ENCODE data around the gene GLI3.

Gene GLI3

DNA sequence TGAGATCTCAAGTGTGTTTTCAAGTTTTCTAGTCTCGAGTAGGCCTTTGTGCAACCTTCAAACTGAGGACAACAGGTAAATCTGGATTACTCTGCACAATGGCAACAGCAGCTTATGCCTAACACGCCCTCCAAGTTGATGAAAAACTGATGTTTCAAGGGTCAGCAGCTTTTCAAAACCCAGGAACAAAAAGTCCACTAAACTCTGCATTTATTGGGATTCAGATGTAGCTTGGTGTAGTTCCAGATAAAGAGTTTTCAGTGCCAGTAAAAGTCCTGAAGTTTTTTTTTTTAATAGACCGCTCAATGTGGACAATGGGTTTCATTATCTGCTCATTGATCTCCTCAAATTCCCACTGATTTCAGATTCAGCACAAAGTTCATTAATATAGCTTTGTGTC lies 259.3 kb downstream of the GLI3 start:
- TF ChIP-seq, protein P1, sequence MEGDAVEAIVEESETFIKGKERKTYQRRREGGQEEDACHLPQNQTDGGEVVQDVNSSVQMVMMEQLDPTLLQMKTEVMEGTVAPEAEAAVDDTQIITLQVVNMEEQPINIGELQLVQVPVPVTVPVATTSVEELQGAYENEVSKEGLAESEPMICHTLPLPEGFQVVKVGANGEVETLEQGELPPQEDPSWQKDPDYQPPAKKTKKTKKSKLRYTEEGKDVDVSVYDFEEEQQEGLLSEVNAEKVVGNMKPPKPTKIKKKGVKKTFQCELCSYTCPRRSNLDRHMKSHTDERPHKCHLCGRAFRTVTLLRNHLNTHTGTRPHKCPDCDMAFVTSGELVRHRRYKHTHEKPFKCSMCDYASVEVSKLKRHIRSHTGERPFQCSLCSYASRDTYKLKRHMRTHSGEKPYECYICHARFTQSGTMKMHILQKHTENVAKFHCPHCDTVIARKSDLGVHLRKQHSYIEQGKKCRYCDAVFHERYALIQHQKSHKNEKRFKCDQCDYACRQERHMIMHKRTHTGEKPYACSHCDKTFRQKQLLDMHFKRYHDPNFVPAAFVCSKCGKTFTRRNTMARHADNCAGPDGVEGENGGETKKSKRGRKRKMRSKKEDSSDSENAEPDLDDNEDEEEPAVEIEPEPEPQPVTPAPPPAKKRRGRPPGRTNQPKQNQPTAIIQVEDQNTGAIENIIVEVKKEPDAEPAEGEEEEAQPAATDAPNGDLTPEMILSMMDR (IDR thresholded peaks at IDR 0.05; ENCODE audit: insufficient read depth, low read depth, low read length, missing control alignments): no peak
- DNase-seq (ENCODE audit: low read depth): no peak
- no peak overlapping the region for H3K4me3 ChIP-seq (ENCODE audit: low read length)

DNA sequence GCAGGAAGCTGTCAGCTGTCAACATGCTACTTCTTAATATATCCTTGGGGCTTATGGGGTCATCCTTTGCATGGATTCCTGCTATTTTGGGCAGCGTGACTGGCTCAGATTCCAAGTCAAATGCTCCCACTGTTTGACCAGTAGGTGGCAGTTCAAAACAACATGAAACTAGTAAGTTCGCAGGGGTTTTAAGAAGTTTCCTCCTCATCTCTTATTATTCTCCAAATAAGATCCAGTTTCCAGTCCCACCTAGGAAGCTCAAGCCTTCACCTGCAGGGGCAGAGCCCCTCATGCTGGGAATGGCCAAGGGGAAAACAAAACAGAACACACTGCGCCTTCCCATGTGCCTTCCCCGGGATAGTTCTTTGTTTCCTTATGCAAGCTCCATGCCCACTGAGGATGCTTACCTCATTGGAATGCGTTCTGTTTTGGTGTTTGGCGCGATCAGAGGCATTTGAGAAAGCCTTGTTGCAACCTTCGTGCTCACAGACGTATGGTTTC lies 259.8 kb downstream of the GLI3 start:
- no peak overlapping the region for H3K4me3 ChIP-seq (ENCODE audit: low read length)
- peak; percentile 68 for DNase-seq (ENCODE audit: low read depth)
- TF ChIP-seq, protein P1 (IDR thresholded peaks at IDR 0.05; ENCODE audit: insufficient read depth, low read depth, low read length, missing control alignments): peak; percentile 80

DNA sequence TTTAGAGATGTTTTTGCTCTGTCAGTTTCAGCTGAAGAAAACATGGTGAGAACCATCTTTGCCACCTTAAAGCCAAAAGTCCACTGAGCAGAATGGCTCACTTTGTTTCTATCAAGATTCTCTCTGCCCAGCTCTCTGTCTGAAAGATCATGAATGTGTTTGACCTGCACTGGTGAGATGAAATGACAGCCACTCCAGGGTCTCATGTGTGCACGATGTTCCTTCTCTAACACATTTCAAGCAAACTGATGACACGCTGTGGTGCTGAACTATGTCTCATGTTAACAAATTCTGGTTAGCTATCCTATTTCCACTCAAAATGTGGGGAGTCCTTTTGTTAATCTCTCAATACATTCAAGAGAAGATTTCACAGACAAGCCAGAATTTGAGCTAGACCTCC lies 260.6 kb downstream of the GLI3 start:
- TF ChIP-seq, protein P1 (IDR thresholded peaks at IDR 0.05; ENCODE audit: insufficient read depth, low read depth, low read length, missing control alignments): no peak
- H3K4me3 ChIP-seq (ENCODE audit: low read length): no peak overlapping the region
- DNase-seq (ENCODE audit: low read depth): no peak

DNA sequence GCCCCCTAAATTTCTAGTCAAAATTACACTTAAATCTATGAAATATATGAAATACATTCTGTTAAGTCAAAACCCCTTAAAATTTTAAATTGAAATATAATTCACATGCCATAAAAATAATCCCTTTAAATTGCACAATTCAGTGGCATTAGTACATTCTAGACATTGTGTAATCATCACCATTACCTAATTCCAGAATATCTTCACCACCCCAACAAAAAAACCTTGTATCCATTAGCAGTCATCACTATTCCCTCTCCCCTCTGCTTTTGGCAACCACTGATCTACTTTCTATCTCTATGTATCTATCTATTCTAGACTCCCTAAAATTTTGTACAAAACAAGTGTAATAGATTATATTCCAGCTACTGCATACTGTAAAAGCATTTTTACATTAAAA lies 261.2 kb downstream of the GLI3 start:
- TF ChIP-seq, protein P1 (IDR thresholded peaks at IDR 0.05; ENCODE audit: insufficient read depth, low read depth, low read length, missing control alignments): no peak
- peak; percentile 50 for DNase-seq (ENCODE audit: low read depth)
- no peak overlapping the region for H3K4me3 ChIP-seq (ENCODE audit: low read length)

DNA sequence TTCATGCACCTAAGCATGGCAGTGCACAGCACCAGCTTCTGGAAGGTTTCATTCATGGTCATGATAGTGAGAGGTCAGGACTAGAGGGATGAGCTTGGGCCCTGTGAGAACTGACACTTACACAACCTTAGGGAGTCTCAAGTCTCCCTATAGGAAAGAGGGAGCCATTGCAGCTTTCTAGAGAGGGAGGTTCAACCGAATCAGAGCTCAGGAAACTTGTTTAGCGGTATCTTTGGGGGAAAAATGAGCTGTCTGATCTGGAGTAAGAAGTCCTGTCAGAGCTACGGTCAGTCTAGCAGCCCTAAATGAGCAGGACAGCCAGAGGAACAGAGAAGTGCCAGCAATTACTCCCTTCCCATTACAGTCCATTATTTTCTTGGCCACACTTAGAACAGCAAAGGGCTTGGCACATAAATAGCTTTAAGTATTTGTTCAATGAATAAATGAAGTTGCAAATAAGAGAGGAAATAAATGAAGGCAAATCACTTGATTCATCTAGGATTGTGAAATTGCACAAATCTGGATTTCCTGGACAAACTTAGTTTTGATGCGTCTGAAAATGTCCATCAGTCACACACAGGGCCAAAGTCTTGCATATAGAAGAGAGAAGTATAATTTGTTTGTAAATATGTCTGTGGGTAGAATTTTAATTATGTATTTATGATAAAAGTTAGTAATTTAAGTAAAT lies 262.0 kb downstream of the GLI3 start:
- no peak for DNase-seq (ENCODE audit: low read depth)
- TF ChIP-seq, protein P1 (IDR thresholded peaks at IDR 0.05; ENCODE audit: insufficient read depth, low read depth, low read length, missing control alignments): peak; percentile 2
- no peak overlapping the region for H3K4me3 ChIP-seq (ENCODE audit: low read length)

DNA sequence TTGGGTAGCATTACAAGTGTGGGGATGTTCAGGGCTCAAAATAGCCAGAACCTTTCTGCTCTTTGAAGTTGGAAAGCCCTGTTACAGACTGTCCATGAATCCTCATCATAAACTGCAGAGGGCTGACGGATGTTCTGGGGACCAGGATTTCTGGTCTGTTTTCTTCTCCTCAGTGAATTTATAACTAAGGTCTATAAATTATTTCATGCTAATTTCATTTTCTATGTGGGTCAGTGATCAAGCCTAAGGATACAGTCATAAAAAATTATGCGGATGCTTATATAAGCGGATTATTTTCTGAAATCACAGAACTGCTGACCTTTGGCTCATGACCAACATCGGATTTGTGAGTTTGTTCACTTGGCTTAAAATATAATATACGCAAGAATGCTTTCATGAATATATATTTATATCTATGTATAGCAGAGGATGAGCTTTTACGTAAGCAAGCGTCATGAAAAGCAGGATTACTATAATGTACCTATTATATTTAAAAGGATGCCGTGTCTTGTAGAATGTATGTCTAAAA lies 263.7 kb downstream of the GLI3 start:
- TF ChIP-seq, protein P1 (IDR thresholded peaks at IDR 0.05; ENCODE audit: insufficient read depth, low read depth, low read length, missing control alignments): no peak
- H3K4me3 ChIP-seq (ENCODE audit: low read length): no peak overlapping the region
- no peak for DNase-seq (ENCODE audit: low read depth)

DNA sequence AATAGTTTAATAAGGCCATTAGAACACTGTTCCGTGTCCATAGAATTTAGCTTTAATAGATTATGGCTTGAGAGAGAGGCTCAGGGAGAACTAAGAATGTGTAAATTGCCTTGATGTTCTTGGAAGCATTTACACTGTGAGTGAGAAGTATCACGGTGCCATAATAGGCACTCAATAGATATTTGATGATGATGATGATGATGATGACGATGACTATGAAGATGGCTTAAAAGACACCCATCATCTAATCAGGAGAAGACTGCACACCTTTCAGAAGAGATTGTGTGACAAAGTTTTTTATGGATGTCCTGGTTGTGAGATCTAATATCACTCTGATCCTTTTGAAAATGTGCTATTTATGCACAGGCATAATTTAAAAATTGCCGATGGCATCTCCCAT lies 264.2 kb downstream of the GLI3 start:
- TF ChIP-seq, protein P1 (IDR thresholded peaks at IDR 0.05; ENCODE audit: insufficient read depth, low read depth, low read length, missing control alignments): no peak
- no peak overlapping the region for H3K4me3 ChIP-seq (ENCODE audit: low read length)
- no peak for DNase-seq (ENCODE audit: low read depth)
